ENCODE measurements around the gene RPUSD3.
A peak's percentile ranks its signal among the peaks of the same experiment; 100 is the strongest.
"Not testable (repeated sequence)": the region's sequence is repeated elsewhere in the genome, so short reads cannot be mapped to it uniquely, and the experiment has no call there.

RPUSD3 gene

DNA sequence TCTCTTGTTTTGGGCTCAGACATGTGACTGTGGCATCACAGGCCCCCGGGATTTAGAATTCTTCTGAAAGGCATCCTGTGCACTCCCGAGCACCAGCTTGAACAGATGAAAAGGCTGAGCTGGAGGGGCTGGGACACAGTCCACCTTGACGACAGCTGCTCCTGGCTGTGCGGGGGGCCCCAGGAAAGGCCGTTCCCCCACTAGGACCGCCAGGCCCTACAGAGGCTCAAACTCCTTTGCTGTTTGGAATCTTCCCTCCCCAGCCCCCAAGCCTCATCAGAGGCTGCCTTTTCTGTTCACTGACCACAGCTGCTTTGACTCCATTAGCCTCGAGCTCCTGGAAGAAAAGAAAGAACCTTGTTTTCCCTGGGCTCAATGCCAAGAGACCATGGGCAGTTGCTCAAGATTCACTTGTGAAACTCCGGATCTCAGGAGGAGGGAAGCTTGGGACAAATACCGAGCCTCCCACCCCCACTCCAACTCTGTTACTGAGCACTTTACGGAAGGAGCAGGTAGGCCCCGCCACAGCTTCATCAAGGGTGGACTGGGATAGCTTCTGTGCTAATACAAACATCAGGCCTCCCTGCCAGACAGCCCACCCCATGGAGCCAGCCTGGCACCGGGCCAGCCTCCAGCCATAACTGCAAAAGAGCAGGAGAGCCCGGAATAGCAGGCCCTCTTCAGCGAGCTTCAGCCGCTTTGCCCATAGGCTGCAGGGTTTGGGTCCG is 20.6 kb upstream of the RPUSD3 start:
- DNase-seq = peak in 1 of 2 experiments; percentile 63

GRCh38 chr3:9863058-9863772 is 19.4 kb upstream of the RPUSD3 start:
- DNase-seq = no peak

DNA sequence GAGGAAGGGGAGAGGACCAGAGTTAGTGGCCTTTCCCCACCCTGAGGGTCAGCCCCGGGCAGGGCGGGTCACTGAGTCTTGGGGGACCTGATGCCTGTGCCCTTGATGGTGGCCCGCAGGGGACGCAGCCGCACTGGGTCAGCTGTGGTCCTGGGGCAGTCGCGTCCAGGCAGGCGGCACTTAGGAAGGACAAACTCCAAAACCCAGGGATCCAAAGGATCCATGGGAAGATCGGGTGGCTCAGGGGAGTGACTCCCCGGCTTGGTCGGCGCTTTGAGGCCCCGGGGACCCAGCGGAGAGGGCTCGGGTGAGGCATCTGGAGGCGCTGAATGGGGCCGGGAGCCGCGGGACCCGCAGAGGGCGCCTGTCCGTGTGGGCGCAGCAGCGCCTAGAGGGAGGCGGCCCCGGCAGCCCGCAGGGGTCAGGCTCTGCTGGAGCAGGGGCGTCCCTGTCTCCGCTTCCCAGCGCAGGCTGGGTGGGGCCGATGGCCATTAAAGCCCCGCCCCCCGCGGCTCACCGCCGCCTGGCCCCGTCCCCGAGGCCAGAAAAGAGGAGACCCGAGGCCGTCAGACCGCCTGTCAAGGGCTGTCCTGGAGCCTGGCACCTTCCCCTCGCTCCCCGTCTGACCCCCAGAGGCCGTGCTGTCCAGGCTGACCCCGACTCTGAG is 18.7 kb upstream of the RPUSD3 start:
- DNase-seq = no peak

- no peak for DNase-seq
Observed at GRCh38 chr3:9861626-9862130, 17.9 kb upstream of the RPUSD3 start.

GRCh38 chr3:9861201-9861600 is 17.4 kb upstream of the RPUSD3 start:
- DNase-seq = no peak

- no peak for DNase-seq
Observed at GRCh38 chr3:9859530-9860025, 15.8 kb upstream of the RPUSD3 start.

DNA sequence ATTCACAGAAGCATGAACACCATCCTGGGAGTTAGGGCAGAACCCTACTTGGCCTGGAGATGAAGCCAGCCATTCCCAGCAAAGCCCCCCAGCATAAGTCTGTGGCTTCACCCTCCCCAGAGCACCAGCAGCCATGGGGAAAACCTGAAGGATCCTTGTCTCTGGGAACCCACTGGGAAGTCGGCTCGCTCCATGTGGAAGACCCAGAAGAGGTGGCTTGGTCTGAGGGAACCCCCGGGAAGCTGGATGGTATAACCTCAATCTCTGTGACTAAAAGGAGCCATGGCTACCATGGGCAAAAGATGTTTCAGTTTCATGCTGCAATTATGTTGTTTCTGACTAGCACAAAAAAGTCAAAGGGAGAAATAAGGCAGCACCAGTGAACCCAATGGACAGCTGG is 11.8 kb upstream of the RPUSD3 start:
- DNase-seq = no peak

DNA sequence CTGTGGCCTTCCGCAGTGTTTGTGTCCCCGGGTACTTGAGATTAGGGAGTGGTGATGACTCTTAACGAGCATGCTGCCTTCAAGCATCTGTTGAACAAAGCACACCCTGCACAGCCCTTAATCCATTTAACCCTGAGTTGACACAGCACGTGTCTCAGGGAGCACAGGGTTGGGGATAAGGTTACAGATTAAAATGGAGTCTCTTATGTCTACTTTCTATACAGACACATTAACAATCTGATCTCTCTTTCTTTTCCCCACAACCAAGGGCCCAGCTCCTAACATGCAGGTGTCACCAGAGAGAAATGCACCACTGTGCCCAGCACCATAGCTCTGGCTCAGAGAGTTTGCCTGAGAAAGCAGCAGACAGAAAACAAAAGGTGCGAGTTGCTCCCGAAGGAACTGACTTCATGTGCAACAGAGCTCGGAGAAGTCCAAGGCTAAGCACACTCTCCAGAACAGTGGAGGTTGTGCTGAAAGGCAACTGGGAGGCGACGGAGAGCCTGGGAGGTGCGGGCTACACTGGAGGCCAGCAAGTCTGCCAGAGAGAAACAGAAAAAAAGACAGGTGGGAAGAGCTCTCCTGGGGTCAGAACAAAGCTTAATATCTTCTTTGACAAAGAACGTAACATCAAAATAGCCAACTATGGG is 10.6 kb upstream of the RPUSD3 start:
- DNase-seq = not testable (repeated sequence)

DNA sequence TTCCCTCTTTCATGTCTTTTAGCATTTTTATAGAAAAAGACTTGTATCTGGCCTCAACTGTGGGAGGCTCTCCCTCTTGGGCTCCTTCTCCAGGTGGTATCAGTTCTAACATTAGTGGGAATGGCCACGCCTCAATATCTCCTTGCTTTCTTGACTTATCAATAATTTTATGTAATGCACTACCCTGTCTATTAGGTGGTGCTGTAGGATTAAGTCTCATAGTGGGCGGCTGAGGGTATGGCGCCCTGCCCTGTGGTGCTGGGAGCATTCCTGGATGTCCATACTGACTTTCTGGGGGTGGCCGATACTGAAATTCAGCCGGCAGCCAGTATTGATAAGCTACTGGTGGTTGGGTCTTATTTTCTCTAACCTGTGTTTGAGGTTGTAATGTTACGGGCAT is 8.7 kb upstream of the RPUSD3 start:
- DNase-seq = no peak

DNA sequence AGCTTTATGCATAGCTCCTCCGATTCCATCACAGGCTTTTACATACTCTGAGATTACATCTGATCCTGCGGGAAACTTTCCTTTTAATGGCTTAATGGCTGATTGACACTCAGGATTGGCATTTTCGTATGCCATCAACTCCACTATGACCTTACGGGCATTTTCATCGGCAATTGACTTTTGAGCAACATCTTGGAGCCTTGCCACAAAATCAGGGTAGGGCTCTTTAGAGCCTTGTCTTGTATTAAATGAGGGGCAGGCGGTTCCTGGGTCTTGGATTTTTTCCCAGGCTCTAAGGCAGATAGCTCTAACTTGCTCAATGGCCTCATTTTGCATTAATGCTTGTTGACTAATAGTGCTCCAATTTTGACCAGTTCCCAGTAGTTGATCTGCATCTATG is 8.1 kb upstream of the RPUSD3 start:
- DNase-seq = not testable (repeated sequence)

DNA sequence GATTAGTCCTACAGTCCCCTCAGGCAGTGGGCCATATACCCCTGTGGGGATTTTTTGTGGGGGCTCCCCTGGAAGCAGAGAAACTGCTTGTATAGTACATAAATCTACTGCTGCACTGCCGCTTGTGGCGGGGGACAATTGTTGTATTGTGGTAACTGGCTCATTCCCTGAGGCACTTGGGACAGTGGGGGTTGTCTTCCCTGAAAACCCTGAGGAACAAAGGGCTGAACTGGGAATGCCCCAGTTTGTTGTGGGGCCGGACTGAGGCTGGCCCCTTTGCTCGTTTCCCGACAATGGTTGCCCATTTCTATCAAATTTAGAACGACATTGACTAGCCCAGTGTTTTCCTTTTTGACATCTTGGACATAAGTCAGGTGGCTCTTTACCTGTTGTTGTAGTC is 7.6 kb upstream of the RPUSD3 start:
- not testable (repeated sequence) for DNase-seq

DNA sequence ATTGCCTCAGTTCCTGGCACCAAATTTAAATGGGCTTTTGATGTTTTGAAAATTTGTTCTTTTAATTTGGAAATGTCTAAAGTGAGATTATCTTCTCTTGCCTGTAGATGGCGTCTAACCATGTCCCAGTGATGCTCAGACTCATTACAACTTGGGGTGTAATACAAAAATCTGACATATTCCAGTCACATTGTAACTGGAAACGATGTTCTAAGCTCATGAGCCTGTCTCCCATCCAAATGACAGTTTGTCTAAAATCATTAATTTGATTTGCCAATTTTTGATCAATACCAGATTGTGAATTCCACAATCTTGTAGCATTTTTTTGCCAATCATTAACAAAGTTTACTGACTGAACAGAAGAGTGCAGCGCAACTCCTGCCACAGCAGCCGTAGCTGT is 5.1 kb upstream of the RPUSD3 start:
- peak in 1 of 2 experiments; percentile 12 for DNase-seq

DNA sequence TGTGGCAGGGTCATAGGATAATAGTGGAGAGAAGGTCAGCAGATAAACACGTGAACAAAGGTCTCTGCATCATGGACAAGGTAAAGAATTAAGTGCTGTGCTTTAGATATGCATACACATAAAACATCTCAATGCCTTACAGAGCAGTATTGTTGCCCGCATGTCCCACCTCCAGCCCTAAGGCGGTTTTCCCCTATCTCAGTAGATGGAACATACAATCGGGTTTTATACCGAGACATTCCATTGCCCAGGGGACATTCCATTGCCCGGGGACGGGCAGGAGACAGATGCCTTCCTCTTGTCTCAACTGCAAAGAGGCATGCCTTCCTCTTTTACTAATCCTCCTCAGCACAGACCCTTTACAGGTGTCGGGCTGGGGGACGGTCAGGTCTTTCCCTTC is 4.1 kb upstream of the RPUSD3 start:
- not testable (repeated sequence) for DNase-seq

DNA sequence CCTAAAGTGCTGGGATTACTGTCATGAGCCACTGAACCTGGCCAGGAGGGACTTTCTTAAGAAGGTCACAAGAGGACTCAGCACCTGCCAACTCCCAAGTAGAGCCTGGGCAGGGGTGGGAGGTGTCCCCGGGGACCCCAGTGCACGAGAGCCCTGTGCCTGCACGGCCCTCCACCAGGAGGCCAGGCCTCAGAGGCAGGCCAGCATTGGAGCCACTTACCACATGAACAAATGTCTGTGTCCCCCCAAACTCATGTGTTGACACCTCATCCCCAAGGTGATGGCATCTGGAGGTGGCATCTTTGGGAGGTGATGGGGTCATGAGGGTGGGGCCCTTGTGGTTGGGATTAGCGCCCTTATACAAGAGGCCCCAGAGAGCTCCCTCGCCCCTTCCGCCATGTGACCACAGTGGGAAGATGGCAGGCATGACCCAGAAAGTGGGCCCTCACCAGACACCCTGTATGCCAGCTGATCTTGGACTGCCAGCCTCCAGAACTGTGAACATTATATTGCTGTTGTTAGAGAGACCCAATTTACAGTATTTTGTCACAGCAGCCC is 3.2 kb upstream of the RPUSD3 start:
- DNase-seq = no peak

- no peak for DNase-seq
Observed at GRCh38 chr3:9846231-9846630, 2.4 kb upstream of the RPUSD3 start.

DNA sequence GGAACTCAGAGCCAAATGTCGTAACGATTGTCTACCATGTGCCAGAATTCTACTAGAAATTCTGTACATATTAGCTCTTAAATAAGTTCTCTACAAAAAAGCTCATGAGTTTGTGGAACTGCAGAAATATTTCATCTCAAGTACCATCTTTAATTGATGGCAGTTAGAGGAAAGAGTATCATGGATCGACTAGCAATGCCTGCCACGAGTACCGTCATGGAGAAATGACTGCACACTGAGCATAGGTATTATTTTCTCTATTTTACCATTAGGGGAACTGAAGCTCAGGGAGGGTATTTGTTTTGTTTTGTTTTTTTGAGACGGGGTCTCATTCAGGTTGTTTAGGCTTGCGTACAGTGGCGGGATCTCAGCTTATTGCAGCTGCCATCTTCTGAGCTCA is 2.8 kb downstream of the RPUSD3 start:
- no peak for DNase-seq

GRCh38 chr3:9838856-9839255 is 5.0 kb downstream of the RPUSD3 start:
- no peak for DNase-seq

- no peak for DNase-seq
Observed at GRCh38 chr3:9837701-9838582, 5.9 kb downstream of the RPUSD3 start.

DNA sequence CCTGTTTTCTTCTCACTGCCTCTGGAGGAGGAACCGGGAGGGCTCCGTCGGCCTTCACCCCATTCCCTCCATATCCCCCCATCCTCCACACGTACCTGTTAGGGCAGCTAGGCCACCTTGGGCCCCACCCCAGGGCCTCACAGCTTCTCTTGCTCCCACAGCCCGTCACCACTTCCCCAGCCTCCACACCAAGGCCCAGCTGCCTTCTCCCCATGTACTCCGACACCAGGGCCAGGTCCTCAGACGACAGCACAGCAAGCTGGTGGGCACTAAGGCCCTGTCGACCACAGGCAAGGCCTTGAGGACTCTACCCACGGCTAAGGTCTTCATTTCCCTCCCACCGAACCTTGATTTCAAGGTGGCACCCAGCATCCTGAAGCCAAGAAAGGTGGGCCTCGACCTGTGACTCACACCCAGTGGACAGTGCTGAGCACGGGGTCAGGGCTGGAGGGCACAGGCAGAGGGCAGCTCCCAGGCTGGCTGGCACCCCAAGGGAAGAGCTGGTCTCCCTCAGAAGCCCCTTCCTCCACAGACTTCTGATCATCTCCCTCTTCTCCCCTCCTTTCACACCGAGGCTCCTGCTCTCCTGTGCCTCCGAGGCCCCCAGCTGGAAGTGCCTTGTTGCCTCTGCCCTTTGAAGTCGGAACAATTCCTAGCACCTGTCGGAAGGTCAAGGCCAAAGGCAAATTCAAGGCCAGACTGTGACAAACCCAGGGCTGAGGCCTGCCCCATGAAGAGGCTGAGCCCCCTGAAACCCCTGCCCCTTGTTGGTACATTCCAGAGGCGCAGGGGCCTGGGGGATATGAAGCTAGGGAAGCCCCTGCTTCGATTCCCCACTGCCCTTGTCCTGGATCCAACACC is 9.1 kb downstream of the RPUSD3 start:
- DNase-seq = no peak

- DNase-seq = no peak
Observed at GRCh38 chr3:9833078-9833477, 10.7 kb downstream of the RPUSD3 start.

DNA sequence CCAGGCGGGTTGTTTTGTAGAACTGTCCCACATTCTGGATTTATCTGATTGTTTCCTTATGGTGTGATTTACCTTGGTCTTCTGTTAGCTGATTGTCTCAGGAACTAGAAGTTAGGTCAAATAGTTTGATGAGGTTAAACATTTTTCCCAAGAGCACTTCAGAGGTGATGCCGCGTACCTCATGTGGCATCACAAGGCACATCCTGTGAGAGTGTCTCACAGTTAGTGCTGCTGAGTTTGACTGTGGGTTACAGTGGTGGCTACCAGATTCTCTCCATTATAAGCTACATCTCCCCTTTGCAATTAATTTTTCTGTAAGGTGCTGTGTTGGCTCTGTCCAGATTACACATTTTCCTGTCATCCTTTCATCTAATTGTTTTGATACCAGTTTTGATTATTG is 12.6 kb downstream of the RPUSD3 start:
- DNase-seq = no peak

Measured in NCI-H446 (cell line).